ENCODE results near the gene BSCL2. TPM values are rescaled to one million over a fixed set of nuclear protein-coding genes. Genes with fewer than 3 reads are reported as not detected.

BSCL2 gene
- total RNA-seq, 1 experiment from 2014 or later, result 97.2 TPM

- TF ChIP-seq ARID4B (CRISPR knock-in tag; IDR thresholded peaks at IDR 0.05; ENCODE audit: borderline replicate concordance), result peak; percentile 7; the same call in 1 of the 2 replicates
- no peak for TF ChIP-seq CREB1 (CRISPR knock-in tag; IDR thresholded peaks at IDR 0.05)
- no peak for TF ChIP-seq ZNF671 (CRISPR knock-in tag; IDR thresholded peaks at IDR 0.05)
- peak; percentile 14; the same call in 1 of the 2 replicates for TF ChIP-seq TCF7 (CRISPR knock-in tag; IDR thresholded peaks at IDR 0.05; ENCODE audit: low read depth)
- TF ChIP-seq ZNF396 (CRISPR knock-in tag; IDR thresholded peaks at IDR 0.05; ENCODE audit: borderline replicate concordance), result no peak
Measured at GRCh38 chr11:62726156-62726914, 19.1 kb upstream of the BSCL2 start (continued).

GRCh38 chr11:62725646-62726045 lies 18.4 kb upstream of the BSCL2 start:
- Mint-ChIP-seq H3K4me3 (peak overlapping the region; percentile 98), H3K9me3 (no peaks in the 10 kb centered on the region), H3K27ac (peak overlapping the region; percentile 31), H3K27me3 (ENCODE audit: low read depth) (peaks cover 4% of the 10 kb centered on the region; the same call in 1 of the 2 replicates), H3K36me3 (peaks cover 50% of the 10 kb centered on the region), H3K4me1 (peaks cover 25% of the 10 kb centered on the region)
- no peak for DNase-seq (ENCODE audit: low spot score)
- no peak for ATAC-seq
- ChIA-PET CTCF (interaction anchor here (2.9 to 7.6 kb wide), 3 partner anchors 28 to 62 kb away, joined by 32 to 59 read pairs (median 44); partner anchors contain the start of genes TAF6L, TMEM179B and ZBTB3), POLR2A (interaction anchor here (1.1 to 4.2 kb wide), 4 partner anchors 16 to 44 kb away, joined by 3 to 34 read pairs (median 20); partner anchors contain the start of genes BSCL2, GNG3 and ZBTB3)
- TF ChIP-seq ATF1 (CRISPR knock-in tag; IDR thresholded peaks at IDR 0.05) (no peak), USF1 (CRISPR knock-in tag; IDR thresholded peaks at IDR 0.05) (no peak), FOXP1 (CRISPR knock-in tag; IDR thresholded peaks at IDR 0.05; ENCODE audit: borderline replicate concordance) (no peak), CBFB (CRISPR knock-in tag; IDR thresholded peaks at IDR 0.05; ENCODE audit: low read depth) (no peak), ZMAT4 (CRISPR knock-in tag; IDR thresholded peaks at IDR 0.05) (no peak)

- Mint-ChIP-seq H3K36me3 (peaks cover 63% of the 10 kb centered on the region), H3K4me3 (peak overlapping the region; percentile 98), H3K4me1 (peaks cover 20% of the 10 kb centered on the region), H3K27me3 (ENCODE audit: low read depth) (peaks cover 4% of the 10 kb centered on the region; the same call in 1 of the 2 replicates), H3K9me3 (no peaks in the 10 kb centered on the region), H3K27ac (peak overlapping the region; percentile 10; the same call in 1 of the 2 replicates)
- no peak for TF ChIP-seq PRRX2 (CRISPR knock-in tag; IDR thresholded peaks at IDR 0.05)
- no peak for TF ChIP-seq ZNF263 (CRISPR knock-in tag; IDR thresholded peaks at IDR 0.05; ENCODE audit: low read depth)
- TF ChIP-seq GRHL2 (CRISPR knock-in tag; IDR thresholded peaks at IDR 0.05; ENCODE audit: insufficient replicate concordance, severe bottlenecking), result no peak
- TF ChIP-seq JAZF1 (CRISPR knock-in tag; IDR thresholded peaks at IDR 0.05), result no peak
- no peak for TF ChIP-seq CBFB (CRISPR knock-in tag; IDR thresholded peaks at IDR 0.05; ENCODE audit: low read depth)
- no peak for TF ChIP-seq ZNF423 (CRISPR knock-in tag; IDR thresholded peaks at IDR 0.05)
- TF ChIP-seq TEAD1 (CRISPR knock-in tag; IDR thresholded peaks at IDR 0.05), result no peak
- ChIA-PET POLR2A (no interaction called here), CTCF (interaction anchor here (1.0 to 1.2 kb wide), 2 partner anchors 45 to 62 kb away, joined by 3 to 4 read pairs; no protein-coding TSS in a partner anchor)
- no peak for ATAC-seq
- no peak for DNase-seq (ENCODE audit: low spot score)
Measured at GRCh38 chr11:62724171-62724570, 16.9 kb upstream of the BSCL2 start.
